HEK293 (cell line): ENCODE results near the gene KANSL3.
"Not testable (repeated sequence)": the region's sequence is repeated elsewhere in the genome, so short reads cannot be mapped to it uniquely, and the experiment has no call there.

Experiments used
- CTCF ChIA-PET: fragments of 350-600 bp; formaldehyde crosslinking; extraction: SDS; loops from one replicate; lab custom pipeline; 2021; ENCODE audit warnings: antibody characterized with exemption; lab: Yijun Ruan, JAX
- POLR2A ChIA-PET: fragments of 300-600 bp; formaldehyde crosslinking; extraction: SDS; loops from one replicate; lab custom pipeline; 2020; ENCODE audit warnings: antibody characterized with exemption, inconsistent platforms; lab: Yijun Ruan, JAX
- H3K27ac ChIP-seq: fragments of 200-500 bp; sonication (Bioruptor generic); 2 replicates; pipeline ENCODE4 v1.5.1; 2014; ENCODE audit warnings: low read depth, low read length, control low read depth, inconsistent platforms; ENCODE audit errors: extremely low read depth
- H3K36me3 ChIP-seq, 2 experiments: fragments of 200-500 bp in 1 of 2; sonication (Bioruptor generic) in 1 of 2; 1 replicate in 1 of 2; 2 replicates in 1 of 2; pipeline ENCODE4 v1.5.1; 2014 to 2017; ENCODE audit warnings: inconsistent platforms in 2 of 2, low read length in 2 of 2; ENCODE audit not compliant: control insufficient read depth in 2 of 2, insufficient read depth in 1 of 2
- H3K4me1 ChIP-seq: fragments of 200-500 bp; sonication (Bioruptor generic); 2 replicates; pipeline ENCODE4 v1.5.1; 2014; ENCODE audit warnings: mild to moderate bottlenecking, low read length, inconsistent platforms; ENCODE audit not compliant: control insufficient read depth, insufficient read depth
- H3K4me3 ChIP-seq: 2 replicates; pipeline ENCODE4 v1.5.1; 2011; ENCODE audit warnings: low read depth, mild to moderate bottlenecking, control low read depth, low read length, moderate library complexity
- H3K9me3 ChIP-seq: fragments of 200-500 bp; sonication (Bioruptor generic); 2 replicates; pipeline ENCODE4 v1.5.1; 2014; ENCODE audit warnings: low read depth, low read length, inconsistent platforms; ENCODE audit not compliant: control insufficient read depth, insufficient read depth
- GLI2 ChIP-seq: fragments of 450-650 bp; formaldehyde crosslinking; IDR thresholded peaks from 2 replicates; pipeline ENCODE4; 2017; ENCODE audit warnings: missing biosample characterization, missing genetic modification characterization, low read depth, borderline replicate concordance
- HOXD13 ChIP-seq: sonication (generic); formaldehyde crosslinking; IDR thresholded peaks from 2 replicates; pipeline ENCODE4 v1.8.0; 2022; ENCODE audit warnings: missing genetic modification reagents, borderline replicate concordance
- KLF1 ChIP-seq: fragments of 450-650 bp; formaldehyde crosslinking; IDR thresholded peaks from 2 replicates; pipeline ENCODE4 v1.5.1; 2016; ENCODE audit warnings: missing biosample characterization, missing genetic modification characterization
- KLF8 ChIP-seq: fragments of 450-650 bp; formaldehyde crosslinking; IDR thresholded peaks from 2 replicates; pipeline ENCODE4 v1.5.1; 2016; ENCODE audit warnings: missing biosample characterization, missing genetic modification characterization
- OSR2 ChIP-seq: fragments of 450-650 bp; formaldehyde crosslinking; IDR thresholded peaks from 2 replicates; pipeline ENCODE4 v1.5.1; 2016; ENCODE audit warnings: missing biosample characterization, missing genetic modification characterization
- SCRT2 ChIP-seq: fragments of 450-650 bp; formaldehyde crosslinking; IDR thresholded peaks from 2 replicates; pipeline ENCODE4 v1.5.1; 2016; ENCODE audit warnings: missing biosample characterization, missing genetic modification characterization
- SP7 ChIP-seq: fragments of 450-650 bp; formaldehyde crosslinking; IDR thresholded peaks from 2 replicates; pipeline ENCODE4 v1.5.1; 2016; ENCODE audit warnings: missing biosample characterization, missing genetic modification characterization
- ZNF114 ChIP-seq: fragments of 450-650 bp; formaldehyde crosslinking; IDR thresholded peaks from 2 replicates; pipeline ENCODE4 v1.5.0; 2017; ENCODE audit warnings: missing biosample characterization, missing genetic modification characterization
- ZNF121 ChIP-seq: fragments of 450-650 bp; formaldehyde crosslinking; IDR thresholded peaks from 2 replicates; pipeline ENCODE4 v1.5.1; 2016; ENCODE audit warnings: missing biosample characterization, missing genetic modification characterization
- ZNF221 ChIP-seq: fragments of 450-650 bp; formaldehyde crosslinking; IDR thresholded peaks from 2 replicates; pipeline ENCODE4 v1.5.1; 2017; ENCODE audit warnings: missing biosample characterization, missing genetic modification characterization, borderline replicate concordance
- ZNF266 ChIP-seq: fragments of 450-650 bp; formaldehyde crosslinking; IDR thresholded peaks from 2 replicates; pipeline ENCODE4 v1.5.1; 2016; ENCODE audit warnings: missing biosample characterization, missing genetic modification characterization, low read depth
- ZNF292 ChIP-seq: fragments of 450-650 bp; formaldehyde crosslinking; IDR thresholded peaks from 2 replicates; pipeline ENCODE4 v1.5.1; 2016; ENCODE audit warnings: low read depth, missing biosample characterization, missing genetic modification characterization, borderline replicate concordance
- ZNF423 ChIP-seq: fragments of 450-650 bp; formaldehyde crosslinking; IDR thresholded peaks from 2 replicates; pipeline ENCODE4 v1.5.1; 2016; ENCODE audit warnings: missing biosample characterization, missing genetic modification characterization
- ZNF510 ChIP-seq: fragments of 450-650 bp; formaldehyde crosslinking; IDR thresholded peaks from 2 replicates; pipeline ENCODE4 v1.5.1; 2018; ENCODE audit warnings: mild to moderate bottlenecking, missing genetic modification characterization, missing biosample characterization; ENCODE audit not compliant: insufficient replicate concordance
- ZNF521 ChIP-seq: fragments of 450-650 bp; formaldehyde crosslinking; IDR thresholded peaks from 2 replicates; pipeline ENCODE4 v1.5.1; 2017; ENCODE audit warnings: missing biosample characterization, mild to moderate bottlenecking, missing genetic modification characterization
- ZNF623 ChIP-seq: fragments of 450-650 bp; formaldehyde crosslinking; IDR thresholded peaks from 2 replicates; pipeline ENCODE4 v1.5.1; 2016; ENCODE audit warnings: missing biosample characterization, missing genetic modification characterization
- ZNF692 ChIP-seq: fragments of 450-650 bp; formaldehyde crosslinking; IDR thresholded peaks from 2 replicates; pipeline ENCODE4 v1.5.1; 2016; ENCODE audit warnings: missing biosample characterization, missing genetic modification characterization
- ZNF777 ChIP-seq: fragments of 450-650 bp; formaldehyde crosslinking; IDR thresholded peaks from 2 replicates; pipeline ENCODE4 v1.5.1; 2017; ENCODE audit warnings: missing biosample characterization, missing genetic modification characterization, borderline replicate concordance

Gene KANSL3

GRCh38 chr2:96564026-96564425 lies 74.1 kb downstream of the KANSL3 start:
- ChIA-PET POLR2A (no interaction called here), CTCF (interaction anchor here (1.3 kb wide), 1 partner anchor 10 kb away, joined by 8 read pairs; no protein-coding TSS in a partner anchor)

GRCh38 chr2:96558485-96558884 lies 79.6 kb downstream of the KANSL3 start:
- TF ChIP-seq ZNF423 (tag by site-specific recombination) (no peak), GLI2 (tag by site-specific recombination) (no peak), KLF1 (tag by site-specific recombination) (peak; percentile 80), ZNF221 (no peak)
- TF ChIP-seq, all 188 proteins: peak for 1
- no peak overlapping the region for H3K27ac ChIP-seq
- CTCF ChIA-PET, result interaction anchor here (1.1 kb wide), 2 partner anchors 47 to 50 kb away, joined by 3 to 6 read pairs; no protein-coding TSS in a partner anchor
- no peaks in the 10 kb centered on the region for H3K9me3 ChIP-seq
- POLR2A ChIA-PET, result no interaction called here
- no peaks in the 10 kb centered on the region for H3K36me3 ChIP-seq
- H3K4me1 ChIP-seq, result no peaks in the 10 kb centered on the region
- H3K4me3 ChIP-seq, result no peak overlapping the region

More at GRCh38 chr2:96564026-96564425, 74.1 kb downstream of the KANSL3 start:
- no peak overlapping the region for H3K4me3 ChIP-seq
- H3K9me3 ChIP-seq, result no peaks in the 10 kb centered on the region
- no peak overlapping the region for H3K27ac ChIP-seq
- no peaks in the 10 kb centered on the region for H3K36me3 ChIP-seq
- H3K4me1 ChIP-seq, result no peaks in the 10 kb centered on the region
- TF ChIP-seq SCRT2 (tag by site-specific recombination), result no peak
- TF ChIP-seq ZNF521 (tag by site-specific recombination), result no peak
- no peak for TF ChIP-seq ZNF692
- no peak for TF ChIP-seq ZNF114 (tag by site-specific recombination)
- TF ChIP-seq ZNF266 (tag by site-specific recombination), result no peak

GRCh38 chr2:96558061-96558460 lies 80.1 kb downstream of the KANSL3 start:
- no peaks in the 10 kb centered on the region for H3K4me1 ChIP-seq
- H3K36me3 ChIP-seq, result no peaks in the 10 kb centered on the region
- TF ChIP-seq KLF8 (tag by site-specific recombination) (no peak), HOXD13 (no peak), ZNF121 (tag by site-specific recombination) (no peak), SCRT2 (tag by site-specific recombination) (no peak), ZNF623 (tag by site-specific recombination) (no peak), SP7 (no peak), OSR2 (tag by site-specific recombination) (no peak), ZNF510 (tag by site-specific recombination) (no peak), ZNF777 (tag by site-specific recombination) (no peak), KLF1 (tag by site-specific recombination) (no peak), ZNF292 (tag by site-specific recombination) (no peak)
- H3K27ac ChIP-seq, result no peak overlapping the region
- H3K9me3 ChIP-seq, result no peaks in the 10 kb centered on the region
- ChIA-PET CTCF (interaction anchor here (0.7 to 1.2 kb wide), 4 partner anchors 37 to 554 kb away, joined by 3 to 6 read pairs (median 4); no protein-coding TSS in a partner anchor), POLR2A (no interaction called here)
- H3K4me3 ChIP-seq, result no peak overlapping the region

- not testable (repeated sequence) for H3K27ac ChIP-seq, H3K4me1 ChIP-seq
- POLR2A ChIA-PET, result interaction anchor here (0.9 kb wide), 1 partner anchor 203 kb away, joined by 3 read pairs; the partner anchor contains the start of gene CNNM4
Observed at GRCh38 chr2:96557421-96557820, 80.7 kb downstream of the KANSL3 start.

More at GRCh38 chr2:96557421-96557820, 80.7 kb downstream of the KANSL3 start:
- H3K9me3 ChIP-seq, H3K36me3 ChIP-seq, H3K4me3 ChIP-seq: not testable (repeated sequence)
- CTCF ChIA-PET, result interaction anchor here (0.7 to 1.3 kb wide), 6 partner anchors 18 to 555 kb away, joined by 3 to 6 read pairs (median 3); no protein-coding TSS in a partner anchor
